Ovary (tissue), 1 donor: ENCODE data around the gene SIL1.

Experiments used
- EP300 ChIP-seq: sonication (generic); formaldehyde crosslinking; IDR thresholded peaks from one replicate; pipeline ENCODE4 v1.6.1; 2017; ENCODE audit warnings: antibody characterized with exemption
- POLR2A ChIP-seq: fragments of 450-650 bp; IDR thresholded peaks from one replicate; pipeline ENCODE4 v1.6.1; 2017; ENCODE audit warnings: antibody characterized with exemption, mild to moderate bottlenecking, moderate library complexity

DNA sequence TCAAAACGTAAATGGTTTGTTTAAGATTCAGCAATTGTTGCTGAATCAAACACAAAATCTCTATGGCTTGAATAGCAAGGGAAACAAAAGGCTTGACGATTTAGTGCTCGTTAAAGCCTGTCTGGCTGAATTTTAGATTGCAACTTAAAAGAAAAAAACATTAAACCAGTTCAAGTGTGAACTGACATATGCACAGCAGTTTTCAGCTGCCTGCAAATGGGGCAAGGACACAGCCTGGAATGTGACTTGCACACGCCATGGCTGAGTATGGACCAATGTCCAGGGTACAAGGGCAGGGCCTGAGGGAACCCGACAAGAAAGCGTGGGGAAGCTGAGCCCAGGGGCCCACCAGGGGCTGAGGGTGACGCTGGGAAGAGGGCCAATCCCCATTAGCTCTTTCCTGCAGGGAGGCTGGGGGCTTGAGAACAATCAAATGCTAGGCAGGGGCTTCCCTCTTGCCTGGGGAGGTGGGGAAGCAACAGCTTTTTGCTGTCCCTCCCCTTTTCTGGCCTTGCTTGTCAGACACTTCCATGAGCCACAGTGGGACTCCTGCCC is 233.4 kb downstream of the SIL1 start:
- no peak for TF ChIP-seq POLR2A
- no peak for TF ChIP-seq EP300
